K562 (cell line): ENCODE data around the gene EDDM13. TPM values are rescaled to one million over a fixed set of nuclear protein-coding genes. Genes with fewer than 3 reads are reported as not detected.

Experiments used
- ATAC-seq: fragments of 200-7000 bp; cut with Tn5 transposase; 3 replicates; pipeline ENCODE4 v1.9.1; 2020; ENCODE audit warnings: moderate library complexity
- BruUV-seq: library from RNA; stranded (reverse); fragments of 400-500 nt; replicated peaks from 2 replicates; lab custom pipeline; 2021; lab: Mats Ljungman, UMichigan
- CTCF ChIA-PET: fragments of 300-600 bp; formaldehyde crosslinking; extraction: SDS; loops from one replicate; lab custom pipeline; 2021; ENCODE audit warnings: low intra/inter-chr PET ratio; lab: Yijun Ruan, JAX
- POLR2A ChIA-PET: fragments of 300-600, 350-650 bp; sonication (Branson Sonifier 250); formaldehyde crosslinking; extraction: SDS; loops from one replicate; lab custom pipeline; 2021; ENCODE audit warnings: antibody characterized with exemption, inconsistent platforms; lab: Yijun Ruan, JAX
- DNase-seq, 4 experiments: peaks; one replicate each; pipeline versions ENCODE4 v3.0.0 to v3.0.0-alpha.2; 2011 to 2018; ENCODE audit warnings: low spot score in 3 of 4, mixed read lengths in 3 of 4; ENCODE audit errors: extremely low read depth in 1 of 4
- FAIRE-seq: peaks from 2 replicates; lab custom pipeline; 2011; peaks lifted over from hg19 to GRCh38; lab: Jason Lieb, UNC
- H2AFZ ChIP-seq: 2 replicates; pipeline ENCODE4 v1.6.0; 2011; ENCODE audit warnings: low read depth, low read length, control low read depth, inconsistent platforms
- H3K27ac ChIP-seq: fragments of 200-600 bp; 3 replicates; pipeline ENCODE4 v1.8.0; 2011; ENCODE audit warnings: low read depth, mild to moderate bottlenecking, control low read depth, inconsistent platforms, low read length, moderate library complexity, mixed read lengths; ENCODE audit errors: extremely low read depth
- H3K27me3 ChIP-seq, 2 experiments: fragments of 300-600 bp in 1 of 2; 2 replicates in 1 of 2; 3 replicates in 1 of 2; pipeline versions ENCODE4 v1.6.0 to v1.8.0; 2011; ENCODE audit warnings: inconsistent platforms in 2 of 2, low read length in 2 of 2, mild to moderate bottlenecking in 1 of 2, mixed read lengths in 1 of 2, moderate library complexity in 1 of 2; ENCODE audit not compliant: control insufficient read depth in 2 of 2, insufficient read depth in 2 of 2
- H3K36me3 ChIP-seq: fragments of 300-600 bp; 3 replicates; pipeline ENCODE4 v1.8.0; 2011; ENCODE audit warnings: mild to moderate bottlenecking, low read length, inconsistent platforms; ENCODE audit not compliant: control insufficient read depth, insufficient read depth
- H3K4me1 ChIP-seq, 2 experiments: fragments of 200-600 bp in 1 of 2; replicated peaks in 1 of 2; 2 replicates in 1 of 2; 3 replicates in 1 of 2; pipeline versions ENCODE4 v1.5.1 to v1.8.0; 2011; ENCODE audit warnings: inconsistent platforms in 2 of 2, low read length in 2 of 2, mild to moderate bottlenecking in 1 of 2, mixed read lengths in 1 of 2, moderate library complexity in 1 of 2; ENCODE audit not compliant: control insufficient read depth in 2 of 2, insufficient read depth in 2 of 2
- H3K4me2 ChIP-seq: 2 replicates; pipeline ENCODE4 v1.6.1; 2011; ENCODE audit warnings: low read length, control low read depth, inconsistent platforms, mixed read lengths; ENCODE audit not compliant: insufficient read depth
- H3K4me3 ChIP-seq: fragments of 200-600 bp; sonication (generic), shearing (Covaris generic); 2 replicates; pipeline ENCODE4 v1.5.1; 2016; ENCODE audit warnings: control low read depth, inconsistent platforms
- H3K79me2 ChIP-seq: fragments of 200-600 bp; 3 replicates; pipeline ENCODE4 v1.8.0; 2011; ENCODE audit warnings: low read length, inconsistent platforms; ENCODE audit not compliant: control insufficient read depth, insufficient read depth
- H3K9ac ChIP-seq, 2 experiments: 2 replicates each; pipeline versions ENCODE4 v1.6.0 to v1.6.1; 2011; ENCODE audit warnings: low read depth in 2 of 2, low read length in 2 of 2, control low read depth in 1 of 2, inconsistent platforms in 1 of 2, mild to moderate bottlenecking in 1 of 2, mixed read lengths in 1 of 2; ENCODE audit not compliant: insufficient read depth in 1 of 2
- H3K9me1 ChIP-seq: one replicate; pipeline ENCODE4 v1.6.0; 2011; ENCODE audit warnings: inconsistent platforms, mild to moderate bottlenecking, low read length, moderate library complexity; ENCODE audit not compliant: control insufficient read depth, insufficient read depth
- H3K9me3 ChIP-seq: replicated peaks from 2 replicates; pipeline ENCODE4 v1.5.1; 2011; ENCODE audit warnings: low read depth, low read length, inconsistent platforms; ENCODE audit not compliant: control insufficient read depth, insufficient read depth
- H4K20me1 ChIP-seq: replicated peaks from 2 replicates; pipeline ENCODE4 v1.6.1; 2011; ENCODE audit warnings: low read length, inconsistent platforms, mixed read lengths; ENCODE audit not compliant: control insufficient read depth, insufficient read depth
- ARNT ChIP-seq, 2 experiments: fragments of 450-650 bp; IDR thresholded peaks; 2 replicates each; pipeline ENCODE4 v1.6.1; 2016; ENCODE audit warnings: mild to moderate bottlenecking in 1 of 2
- ATF1 ChIP-seq, 2 experiments: fragments of 450-650 bp in 1 of 2; IDR thresholded peaks; 2 replicates each; pipeline ENCODE4 v1.6.1; 2016; ENCODE audit warnings: missing compliant biosample characterization in 1 of 2, missing genetic modification characterization in 1 of 2
- CREM ChIP-seq: IDR thresholded peaks from 2 replicates; pipeline ENCODE4 v1.6.1; 2014; ENCODE audit warnings: antibody characterized with exemption, low read depth
- ELF1 ChIP-seq: fragments of 200-800 bp; sonication (Bioruptor generic); IDR thresholded peaks from 2 replicates; pipeline ENCODE4 v1.6.1; 2016; ENCODE audit warnings: missing genetic modification characterization, missing compliant biosample characterization
- FIP1L1 ChIP-seq: fragments of 200-400 bp; formaldehyde crosslinking; IDR thresholded peaks from 2 replicates; pipeline ENCODE4 v1.6.1; 2018; ENCODE audit warnings: mild to moderate bottlenecking, low read depth, low read length; ENCODE audit not compliant: poor library complexity, severe bottlenecking
- HDGF ChIP-seq: fragments of 450-650 bp; IDR thresholded peaks from 2 replicates; pipeline ENCODE4 v1.6.1; 2016
- HINFP ChIP-seq: fragments of 450-650 bp; conservative IDR thresholded peaks from 2 replicates; pipeline ENCODE4 v1.6.1; 2016; ENCODE audit warnings: missing genetic modification characterization, low read depth, mild to moderate bottlenecking, control low read depth, missing compliant biosample characterization
- MAFF ChIP-seq: IDR thresholded peaks from 2 replicates; pipeline ENCODE4 v1.6.1; 2012; ENCODE audit warnings: low read length, improper control_type of control experiment
- MCM3 ChIP-seq: fragments of 450-650 bp; IDR thresholded peaks from 2 replicates; pipeline ENCODE4 v1.6.1; 2016
- NFE2 ChIP-seq: IDR thresholded peaks from 2 replicates; pipeline ENCODE4 v1.6.1; 2014; ENCODE audit warnings: antibody characterized with exemption, low read depth
- NFE2L1 ChIP-seq: fragments of 450-650 bp; IDR thresholded peaks from 2 replicates; pipeline ENCODE4 v1.6.1; 2016; ENCODE audit warnings: missing genetic modification characterization, low read depth, mild to moderate bottlenecking, missing compliant biosample characterization, moderate library complexity, borderline replicate concordance
- PHF21A ChIP-seq: fragments of 450-650 bp; IDR thresholded peaks from 2 replicates; pipeline ENCODE4 v1.6.1; 2017; ENCODE audit warnings: low read depth, borderline replicate concordance
- PML ChIP-seq: IDR thresholded peaks from 2 replicates; pipeline ENCODE4 v1.6.1; 2012; ENCODE audit warnings: low read length, inconsistent platforms
- RFX7 ChIP-seq: fragments of 250-450 bp; sonication (Bioruptor Pico); IDR thresholded peaks from 2 replicates; pipeline ENCODE4 v1.5.1; 2021; ENCODE audit warnings: mild to moderate bottlenecking
- SRSF3 ChIP-seq: fragments of 200-400 bp; formaldehyde crosslinking; IDR thresholded peaks from 2 replicates; pipeline ENCODE4 v1.6.1; 2016; ENCODE audit warnings: mild to moderate bottlenecking, low read length, moderate library complexity; ENCODE audit not compliant: insufficient read depth
- YY1 ChIP-seq, 3 experiments: IDR thresholded peaks; 2 replicates each; pipeline ENCODE4 v1.6.1; 2011; ENCODE audit warnings: low read length in 2 of 3, mild to moderate bottlenecking in 2 of 3, moderate library complexity in 2 of 3, borderline replicate concordance in 1 of 3, control low read depth in 1 of 3, low read depth in 1 of 3; ENCODE audit not compliant: insufficient read depth in 3 of 3, insufficient replicate concordance in 2 of 3, control insufficient read depth in 1 of 3, insufficient read length in 1 of 3; ENCODE audit errors: extremely low read depth in 1 of 3
- ZC3H11A ChIP-seq: IDR thresholded peaks from 2 replicates; pipeline ENCODE4 v1.6.1; 2012; ENCODE audit warnings: low read depth, low read length, improper control_type of control experiment
- ZEB2 ChIP-seq: fragments of 450-650 bp; IDR thresholded peaks from 2 replicates; pipeline ENCODE4 v1.6.1; 2016
- ZFP36 ChIP-seq: fragments of 150-350 bp; IDR thresholded peaks from 2 replicates; pipeline ENCODE4 v1.6.1; 2018; ENCODE audit warnings: low read length, low read depth; ENCODE audit not compliant: partially characterized antibody
- ZFPM2 ChIP-seq: fragments of 250-450 bp; sonication (Bioruptor Pico); IDR thresholded peaks from 2 replicates; pipeline ENCODE4 v1.5.1; 2022; ENCODE audit warnings: mild to moderate bottlenecking
- ZNF316 ChIP-seq: fragments of 450-650 bp; IDR thresholded peaks from 2 replicates; pipeline ENCODE4 v1.6.1; 2016
- ZNF431 ChIP-seq: sonication (generic); formaldehyde crosslinking; IDR thresholded peaks from 2 replicates; pipeline ENCODE4 v1.8.0; 2022; ENCODE audit warnings: mild to moderate bottlenecking, missing genetic modification reagents
- ZNF584 ChIP-seq: fragments of 200-800 bp; sonication (Bioruptor generic); IDR thresholded peaks from 2 replicates; pipeline ENCODE4 v1.6.1; 2016; ENCODE audit warnings: low read depth, mild to moderate bottlenecking, missing genetic modification characterization, missing compliant biosample characterization
- WGBS: fragments of 100-300 bp; shearing (Covaris generic); methylation state at CpG from one replicate; pipeline ENCODE4 v1.1.6; 2016; ENCODE audit warnings: low coverage, mixed read lengths; ENCODE audit not compliant: insufficient coverage; ENCODE audit errors: missing lambda C conversion rate; 5-methylcytosine and 5-hydroxymethylcytosine counted together
- in situ Hi-C: fragments of 300-500 bp; cut with MboI; formaldehyde crosslinking; loops from 4 replicates; pipeline ENCODE4 v1.15.0; 2018; ENCODE audit warnings: inconsistent platforms, mixed read lengths
- intact Hi-C: fragments of 100-400 bp; cut with micrococcal nuclease; formaldehyde crosslinking; loops from 2 replicates; pipeline ENCODE4 v1.14.2; 2022
- polyA plus RNA-seq, 8 experiments: library from polyadenylated mRNA; depleted of rRNA in 4 of 8; stranded (reverse) in 5 of 8; unstranded in 3 of 8; fragments of >200 nt; fragmentation: Nextera tagmentation in 2 of 8; fragmentation: Illumina TruSeq in 1 of 8; extraction: Ambion mirVana in 2 of 8; extraction: Trizol in 1 of 8; gene quantifications; 2 replicates each; pipeline versions ENCODE4 v1.2.1 to v1.2.3, GENCODE V29; 2011 to 2014; ENCODE audit warnings: inconsistent platforms in 1 of 8, missing spikeins in 1 of 8
- total RNA-seq, 7 experiments: library from RNA; depleted of rRNA in 6 of 7; stranded (reverse); fragments of >200 nt in 6 of 7; fragmentation: Illumina TruSeq in 2 of 7; extraction: Trizol in 2 of 7; gene quantifications; 2 replicates each; pipeline versions ENCODE4 v1.2.1 to v1.2.3, GENCODE V29; 2011 to 2021; ENCODE audit warnings: low replicate concordance in 1 of 7
- TF ChIP-seq, protein P1 (sequence below), 2 experiments: fragments of 450-650 bp in 1 of 2; sonication (generic) in 1 of 2; formaldehyde crosslinking in 1 of 2; IDR thresholded peaks in 1 of 2; conservative IDR thresholded peaks in 1 of 2; 2 replicates each; pipeline versions ENCODE4 v1.6.1 to v1.8.1; 2016 to 2023; ENCODE audit warnings: mild to moderate bottlenecking in 2 of 2, moderate library complexity in 2 of 2, inconsistent platforms in 1 of 2, missing genetic modification reagents in 1 of 2

EDDM13 gene
- total and polyA plus RNA-seq, 9 of the 15 experiments (the other 6 are each of a cell fraction or from before 2014, with no cell fraction given), result 2.0 to 7.7 (median 4.1) TPM

GRCh38 chr19:56356944-56357343 is 84.4 kb downstream of the EDDM13 start:
- no peaks in the 10 kb centered on the region for H3K36me3 ChIP-seq
- FAIRE-seq, result no peak
- no peak overlapping the region for H2AFZ ChIP-seq
- H4K20me1 ChIP-seq, result no peaks in the 10 kb centered on the region
- H3K9me1 ChIP-seq, result no peaks in the 10 kb centered on the region
- H3K4me1 ChIP-seq, result no peaks in the 10 kb centered on the region
- 17% methylated on average over 2 of the region's 2 CpGs for WGBS
- no peaks in the 10 kb centered on the region; the same call in 1 of the 2 replicates for H3K9me3 ChIP-seq
- H3K9ac ChIP-seq, result no peak overlapping the region
- H3K27me3 ChIP-seq, result no peaks in the 10 kb centered on the region
- POLR2A ChIA-PET, result interaction anchor here (0.7 kb wide), 2 partner anchors 39 to 60 kb away, joined by 3 read pairs; no protein-coding TSS in a partner anchor
- no TSS peak for BruUV-seq
- CTCF ChIA-PET, result no interaction called here
- DNase-seq, result no peak
- in situ Hi-C loops, result no loop called here
- intact Hi-C loops, result no loop called here
- no peak for ATAC-seq
- H3K4me2 ChIP-seq, result no peak overlapping the region
- no peaks in the 10 kb centered on the region for H3K79me2 ChIP-seq
- no peak overlapping the region for H3K4me3 ChIP-seq
- no peak overlapping the region for H3K27ac ChIP-seq
- no peak for TF ChIP-seq ATF1 (CRISPR knock-in tag; IDR thresholded peaks at IDR 0.05)
- TF ChIP-seq ATF1 (tag; IDR thresholded peaks at IDR 0.05), result peak; percentile 35; the same call in 1 of the 2 replicates
- TF ChIP-seq ZFPM2 (CRISPR knock-in tag), result no peak
- TF ChIP-seq PHF21A, result no peak
- no peak for TF ChIP-seq RFX7 (CRISPR knock-in tag)
- no peak for TF ChIP-seq MCM3
- TF ChIP-seq HINFP, result no peak
- peak; percentile 69 for TF ChIP-seq ZNF316
- TF ChIP-seq, protein P1, sequence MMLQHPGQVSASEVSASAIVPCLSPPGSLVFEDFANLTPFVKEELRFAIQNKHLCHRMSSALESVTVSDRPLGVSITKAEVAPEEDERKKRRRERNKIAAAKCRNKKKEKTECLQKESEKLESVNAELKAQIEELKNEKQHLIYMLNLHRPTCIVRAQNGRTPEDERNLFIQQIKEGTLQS (IDR thresholded peaks at IDR 0.05), result no peak
- TF ChIP-seq, protein P1 (CRISPR knock-in tag; conservative IDR thresholded peaks at IDR 0.05), result no peak
- no peak for TF ChIP-seq ELF1 (tag)
- no peak for TF ChIP-seq ZNF431 (CRISPR knock-in tag)
- peak; percentile 35; the same call in 1 of the 2 replicates for TF ChIP-seq MAFF
- no peak for TF ChIP-seq NFE2L1 (tag)
- no peak for TF ChIP-seq ZFP36
- no peak for TF ChIP-seq ARNT (IDR thresholded peaks at IDR 0.05)
- no peak for TF ChIP-seq ZEB2
- no peak for TF ChIP-seq PML
- no peak for TF ChIP-seq ZNF584 (CRISPR knock-in tag)
- TF ChIP-seq ZC3H11A, result no peak
- TF ChIP-seq SRSF3, result no peak
- no peak for TF ChIP-seq FIP1L1
- peak; percentile 55 for TF ChIP-seq CREM
- TF ChIP-seq NFE2, result peak; percentile 60
- TF ChIP-seq YY1 (IDR thresholded peaks at IDR 0.05; ENCODE audit: borderline replicate concordance in 1 of 3, control insufficient read depth in 1 of 3, extremely low read depth in 1 of 3, insufficient read depth in 3 of 3, insufficient read length in 1 of 3, insufficient replicate concordance in 2 of 3, low read depth in 1 of 3, low read length in 2 of 3), result no peak
- no peak for TF ChIP-seq HDGF
